Measurements from ENCODE around the gene KRTAP4-4.

KRTAP4-4 gene

DNA sequence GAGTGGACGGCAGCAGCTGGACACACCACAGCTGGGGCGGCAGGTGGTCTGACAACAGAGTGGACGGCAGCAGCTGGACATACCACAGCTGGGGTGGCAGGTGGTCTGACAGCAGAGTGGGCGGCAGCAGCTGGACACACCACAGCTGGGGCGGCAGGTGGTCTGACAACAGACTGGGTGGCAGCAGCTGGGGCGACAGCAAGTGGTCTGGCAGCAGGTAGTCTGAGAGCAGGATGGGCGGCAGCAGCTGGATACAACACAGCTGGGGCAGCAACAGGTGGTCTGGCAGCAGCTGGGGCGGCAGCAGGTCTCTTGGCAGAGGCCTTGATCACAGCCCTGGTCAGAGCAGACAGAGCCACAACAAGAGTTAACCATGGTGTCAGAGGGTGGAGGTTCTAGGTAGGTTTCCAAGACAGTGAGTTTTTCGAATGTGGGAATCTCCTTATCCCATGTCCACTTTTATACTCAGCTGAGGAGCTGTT is 24.0 kb upstream of the KRTAP4-4 start, which contains the start of gene KRTAP4-1:
TSS of gene KRTAP4-1 (minus strand) at position 432 of the 482 bp plus-strand sequence. CDS start at position 375, 57 bp downstream.
- DNase-seq (ENCODE audit: low read depth): no peak
- TF ChIP-seq CTCF (IDR thresholded peaks at IDR 0.05; ENCODE audit: insufficient read depth, low read depth, low read length, missing control alignments): no peak
- H3K4me3 ChIP-seq (ENCODE audit: low read depth, low read length): no peak within 1 kb of the TSS

DNA sequence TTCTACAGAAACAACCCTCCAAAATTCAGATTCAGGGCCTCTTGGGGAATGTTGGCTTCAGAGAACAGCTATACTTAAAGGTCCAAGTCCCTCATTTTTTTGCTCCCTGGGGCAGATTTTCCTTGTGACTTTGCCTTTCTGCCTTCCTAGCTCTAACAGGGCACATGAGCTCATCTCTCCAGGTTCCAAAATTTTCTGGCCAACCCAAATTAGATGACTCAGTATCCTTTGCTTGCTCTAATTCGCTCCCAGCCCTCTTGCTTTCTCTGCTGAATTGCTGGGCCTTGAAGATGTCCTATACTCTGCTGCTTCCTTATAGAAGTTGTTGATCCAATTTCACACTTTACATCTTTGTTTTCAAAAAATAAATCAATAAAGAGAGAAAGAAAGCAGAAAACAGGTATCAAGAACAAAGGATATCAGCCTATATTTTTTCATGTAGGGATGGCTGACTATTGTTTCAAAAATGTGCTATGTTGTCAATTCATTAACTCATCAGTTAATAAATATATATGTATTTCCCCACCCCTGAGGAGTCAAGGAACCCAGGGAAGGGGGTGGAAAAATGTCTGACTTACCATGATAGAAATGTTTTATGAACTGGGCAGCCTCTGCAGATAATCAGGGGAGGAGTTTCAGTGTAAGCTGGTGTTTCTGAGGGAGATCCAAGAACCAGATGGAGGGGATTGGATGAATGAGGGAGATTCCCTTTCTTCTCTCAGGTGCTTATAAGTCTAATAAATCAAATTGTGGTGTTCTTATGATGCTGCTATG is 18.5 kb upstream of the KRTAP4-4 start:
- no peak for TF ChIP-seq CTCF (IDR thresholded peaks at IDR 0.05; ENCODE audit: insufficient read depth, low read depth, low read length, missing control alignments)
- DNase-seq (ENCODE audit: low read depth): no peak
- no peak overlapping the region for H3K4me3 ChIP-seq (ENCODE audit: low read depth, low read length)

GRCh38 chr17:41178341-41178740 is 17.8 kb upstream of the KRTAP4-4 start:
- no peak overlapping the region for H3K4me3 ChIP-seq (ENCODE audit: low read depth, low read length)
- TF ChIP-seq CTCF (IDR thresholded peaks at IDR 0.05; ENCODE audit: insufficient read depth, low read depth, low read length, missing control alignments): no peak
- DNase-seq (ENCODE audit: low read depth): no peak

DNA sequence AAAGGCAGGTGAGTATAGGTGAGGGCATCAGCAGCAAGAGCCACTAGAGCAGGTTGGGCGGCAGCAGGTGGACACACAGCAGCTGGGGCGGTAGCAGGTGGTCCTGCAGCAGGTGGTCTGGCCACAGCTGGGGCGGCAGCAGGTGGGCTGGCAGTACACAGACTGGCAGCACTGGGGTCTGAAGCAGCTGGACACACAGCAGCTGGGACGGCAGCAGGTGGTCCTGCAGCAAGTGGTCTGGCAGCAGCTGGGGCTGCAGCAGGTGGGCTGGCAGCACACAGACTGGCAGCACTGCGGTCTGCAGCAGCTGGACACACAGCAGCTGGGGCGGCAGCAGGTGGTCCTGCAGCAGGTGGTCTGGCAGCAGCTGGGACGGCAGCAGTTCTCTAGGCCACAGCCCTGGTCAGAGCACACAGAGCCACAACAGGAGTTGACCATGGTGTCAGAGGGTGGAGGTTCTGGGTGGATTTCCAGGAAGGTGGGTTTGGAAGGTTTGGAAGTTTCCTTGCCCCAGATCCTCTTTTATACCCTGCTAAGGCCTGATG is 17.3 kb upstream of the KRTAP4-4 start, which contains the start of gene KRTAP4-2:
TSS of gene KRTAP4-2 (minus strand) at position 495 of the 545 bp plus-strand sequence. CDS start at position 438, 57 bp downstream.
- TF ChIP-seq CTCF (IDR thresholded peaks at IDR 0.05; ENCODE audit: insufficient read depth, low read depth, low read length, missing control alignments): no peak
- DNase-seq (ENCODE audit: low read depth): no peak
- no peak within 1 kb of the TSS for H3K4me3 ChIP-seq (ENCODE audit: low read depth, low read length)

GRCh38 chr17:41176744-41177387 is 16.3 kb upstream of the KRTAP4-4 start:
- DNase-seq (ENCODE audit: low read depth): peak; percentile 14
- TF ChIP-seq CTCF (IDR thresholded peaks at IDR 0.05; ENCODE audit: insufficient read depth, low read depth, low read length, missing control alignments): no peak
- no peak overlapping the region for H3K4me3 ChIP-seq (ENCODE audit: low read depth, low read length)

DNA sequence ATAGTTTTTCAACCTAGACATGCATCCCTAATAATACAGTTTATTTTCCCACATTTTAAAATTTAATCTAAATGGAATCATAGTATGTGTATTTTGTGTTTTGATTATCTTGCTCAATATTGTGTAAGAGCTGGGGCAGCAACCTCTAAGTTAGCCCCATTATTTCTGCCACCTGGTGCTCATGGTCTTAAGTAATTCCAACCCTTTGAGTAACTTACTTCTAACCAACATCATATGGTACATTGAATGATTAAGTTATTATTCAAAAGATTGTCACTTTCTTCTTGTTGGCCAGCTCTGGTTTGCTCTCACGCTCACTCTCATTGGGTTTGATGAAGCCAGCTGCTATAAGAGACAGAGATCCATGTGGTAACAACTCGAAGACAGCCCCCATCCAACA is 11.3 kb upstream of the KRTAP4-4 start:
- H3K4me3 ChIP-seq (ENCODE audit: low read depth, low read length): no peak overlapping the region
- DNase-seq (ENCODE audit: low read depth): no peak
- no peak for TF ChIP-seq CTCF (IDR thresholded peaks at IDR 0.05; ENCODE audit: insufficient read depth, low read depth, low read length, missing control alignments)

All from GM12865 (cell line).